ENCODE measurements around the gene FANCI. TPM values are rescaled to one million over a fixed set of nuclear protein-coding genes. Genes with fewer than 3 reads are reported as not detected.

FANCI gene
- total and polyA plus RNA-seq, 2 of the 13 experiments (the other 11 are each of a cell fraction or from before 2014, with no cell fraction given) = 15.7 to 68.8 TPM

GRCh38 chr15:89360294-89360971 is 116.7 kb downstream of the FANCI start (continued):
- TF ChIP-seq HNRNPLL (IDR thresholded peaks at IDR 0.05; ENCODE audit: low read depth, low read length, poor library complexity, severe bottlenecking) (no peak), ZNF510 (CRISPR knock-in tag; IDR thresholded peaks at IDR 0.05; ENCODE audit: low read depth) (no peak), KDM6A (CRISPR knock-in tag; IDR thresholded peaks at IDR 0.05; ENCODE audit: low read depth) (no peak), NPAS2 (CRISPR knock-in tag; IDR thresholded peaks at IDR 0.05; ENCODE audit: borderline replicate concordance) (no peak)

GRCh38 chr15:89361451-89362202 is 117.8 kb downstream of the FANCI start:
- no peak overlapping the region for H3K27ac ChIP-seq (ENCODE audit: extremely low read length, insufficient read depth, low read length)
- no peak overlapping the region for H2AFZ ChIP-seq (ENCODE audit: low read length)
- H3K4me1 ChIP-seq (ENCODE audit: insufficient read depth, low read length) = peaks cover 7% of the 10 kb centered on the region
- ATAC-seq = peak; percentile 63
- WGBS (ENCODE audit: low lambda C conversion rate) = no CpG with 5 or more reads among the region's 41 CpGs
- no peaks in the 10 kb centered on the region for H3K36me3 ChIP-seq (replicated peaks in 1 of 2; ENCODE audit: control insufficient read depth in 1 of 2, insufficient read depth in 2 of 2, low read length in 2 of 2)
- H3K79me2 ChIP-seq (ENCODE audit: insufficient read depth, low read length) = no peaks in the 10 kb centered on the region
- no peak overlapping the region for H3K4me3 ChIP-seq (replicated peaks in 1 of 3; ENCODE audit: insufficient read depth in 1 of 3, low read depth in 2 of 3, low read length in 3 of 3)
- peaks cover 11% of the 10 kb centered on the region for H4K20me1 ChIP-seq (ENCODE audit: insufficient read depth, low read length)
- peaks cover 12 to 89% of the 10 kb centered on the region in 2 experiments for H3K27me3 ChIP-seq (ENCODE audit: control insufficient read depth in 1 of 2, insufficient read depth in 2 of 2, low read length in 2 of 2)
- BruUV-seq (replicated peaks) = no TSS peak
- in situ Hi-C loops (cut with HindIII; ENCODE audit: extremely low pct_ligation_motif_present, low pct_unique_long_range_greater_than_20kb) (no loop called here), intact Hi-C loops (cut with micrococcal nuclease; ENCODE audit: unreplicated experiment) (no loop called here)
- no peak overlapping the region for H3K9ac ChIP-seq (ENCODE audit: insufficient read depth, low read depth, low read length)
- DNase-seq (ENCODE audit: low spot score) = peak; percentile 22
- ChIA-PET POLR2A (no interaction called here), CTCF (ENCODE audit: low intra/inter-chr PET ratio, low total read pairs) (interaction anchor here (1.4 kb wide), 1 partner anchor 69 kb away, joined by 5 read pairs; no protein-coding TSS in a partner anchor)
- no peaks in the 10 kb centered on the region for H3K9me3 ChIP-seq (ENCODE audit: low read length)
- FAIRE-seq = no peak
- no peak overlapping the region for H3K4me2 ChIP-seq (ENCODE audit: low read depth, low read length)
- no peak for TF ChIP-seq ZNF121 (CRISPR knock-in tag; IDR thresholded peaks at IDR 0.05)
- TF ChIP-seq ONECUT2 (CRISPR knock-in tag; IDR thresholded peaks at IDR 0.05) = no peak
- peak; percentile 55; the same call in 1 of the 2 replicates for TF ChIP-seq REPIN1 (CRISPR knock-in tag; IDR thresholded peaks at IDR 0.05; ENCODE audit: borderline replicate concordance, low read depth)
- TF ChIP-seq ZNF205 (CRISPR knock-in tag; IDR thresholded peaks at IDR 0.05) = 0 out of 2 replicates have a peak, but pooled peaks have one; percentile 44
- peak; percentile 87; the same call in 1 of the 2 replicates for TF ChIP-seq ZSCAN12 (CRISPR knock-in tag; IDR thresholded peaks at IDR 0.05)
- peak; percentile 97 for TF ChIP-seq TSC22D2 (CRISPR knock-in tag; IDR thresholded peaks at IDR 0.05; ENCODE audit: borderline replicate concordance)
- TF ChIP-seq TCF7 (IDR thresholded peaks at IDR 0.05; ENCODE audit: low read depth) = no peak
- TF ChIP-seq, protein P1, sequence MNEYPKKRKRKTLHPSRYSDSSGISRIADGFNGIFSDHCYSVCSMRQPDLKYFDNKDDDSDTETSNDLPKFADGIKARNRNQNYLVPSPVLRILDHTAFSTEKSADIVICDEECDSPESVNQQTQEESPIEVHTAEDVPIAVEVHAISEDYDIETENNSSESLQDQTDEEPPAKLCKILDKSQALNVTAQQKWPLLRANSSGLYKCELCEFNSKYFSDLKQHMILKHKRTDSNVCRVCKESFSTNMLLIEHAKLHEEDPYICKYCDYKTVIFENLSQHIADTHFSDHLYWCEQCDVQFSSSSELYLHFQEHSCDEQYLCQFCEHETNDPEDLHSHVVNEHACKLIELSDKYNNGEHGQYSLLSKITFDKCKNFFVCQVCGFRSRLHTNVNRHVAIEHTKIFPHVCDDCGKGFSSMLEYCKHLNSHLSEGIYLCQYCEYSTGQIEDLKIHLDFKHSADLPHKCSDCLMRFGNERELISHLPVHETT (CRISPR knock-in tag; conservative IDR thresholded peaks at IDR 0.05) = peak; percentile 55; the same call in 1 of the 2 replicates
- TF ChIP-seq MIER2 (CRISPR knock-in tag; IDR thresholded peaks at IDR 0.05) = peak; percentile 98
- peak; percentile 88 for TF ChIP-seq NKX3-1 (CRISPR knock-in tag; IDR thresholded peaks at IDR 0.05)
- TF ChIP-seq KLF16 (CRISPR knock-in tag; IDR thresholded peaks at IDR 0.05) = peak in 1 of 2 experiments; percentile 88; a peak in 2 of 4 replicates
- TF ChIP-seq HMG20B (CRISPR knock-in tag; conservative IDR thresholded peaks at IDR 0.05) = 0 out of 2 replicates have a peak, but pooled peaks have one; percentile 56
- TF ChIP-seq, protein P2, sequence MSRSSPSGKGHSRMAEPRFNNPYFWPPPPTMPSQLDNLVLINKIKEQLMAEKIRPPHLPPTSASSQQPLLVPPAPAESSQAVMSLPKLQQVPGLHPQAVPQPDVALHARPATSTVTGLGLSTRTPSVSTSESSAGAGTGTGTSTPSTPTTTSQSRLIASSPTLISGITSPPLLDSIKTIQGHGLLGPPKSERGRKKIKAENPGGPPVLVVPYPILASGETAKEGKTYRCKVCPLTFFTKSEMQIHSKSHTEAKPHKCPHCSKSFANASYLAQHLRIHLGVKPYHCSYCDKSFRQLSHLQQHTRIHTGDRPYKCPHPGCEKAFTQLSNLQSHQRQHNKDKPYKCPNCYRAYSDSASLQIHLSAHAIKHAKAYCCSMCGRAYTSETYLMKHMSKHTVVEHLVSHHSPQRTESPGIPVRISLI (CRISPR knock-in tag; IDR thresholded peaks at IDR 0.05; ENCODE audit: borderline replicate concordance) = no peak

Measured in HepG2 (cell line).